Uterus (tissue), 4 donors: ENCODE data around the gene MRPL44. TPM values are rescaled to one million over a fixed set of nuclear protein-coding genes. Genes with fewer than 3 reads are reported as not detected.

Experiments
- DNase-seq, 2 donors: peaks; one replicate each; pipeline ENCODE4 v3.0.0-alpha.2; 2019 to 2020
- H3K27ac ChIP-seq, 2 donors: fragments of 200-600 bp; sonication (generic); 1 replicate in 1 of 2; 2 replicates in 1 of 2; pipeline ENCODE4 v1.5.1; 2016 to 2018
- H3K27me3 ChIP-seq, 2 donors: fragments of 200-600 bp; sonication (generic); one replicate each; pipeline ENCODE4 v1.5.1; 2018 to 2019; ENCODE audit warnings: control low read depth in 1 of 2
- H3K36me3 ChIP-seq, 2 donors: fragments of 200-600 bp; sonication (generic); one replicate each; pipeline ENCODE4 v1.5.1; 2019; ENCODE audit warnings: control low read depth in 1 of 2
- H3K4me1 ChIP-seq, 2 donors: fragments of 200-600 bp; sonication (generic); one replicate each; pipeline ENCODE4 v1.5.1; 2018 to 2019; ENCODE audit warnings: control low read depth in 1 of 2
- H3K4me3 ChIP-seq, 2 donors: fragments of 200-600 bp; sonication (generic); 1 replicate in 1 of 2; 2 replicates in 1 of 2; pipeline ENCODE4 v1.5.1; 2018 to 2019; ENCODE audit warnings: mild to moderate bottlenecking in 1 of 2
- H3K9me3 ChIP-seq, 2 donors: fragments of 200-600 bp; sonication (generic); one replicate each; pipeline ENCODE4 v1.5.1; 2019; ENCODE audit warnings: control low read depth in 1 of 2
- POLR2A ChIP-seq, 2 donors: fragments of 450-650 bp; IDR thresholded peaks; one replicate each; pipeline ENCODE4 v1.6.1; 2016; ENCODE audit warnings: antibody characterized with exemption in 2 of 2, mild to moderate bottlenecking in 1 of 2, moderate library complexity in 1 of 2
- intact Hi-C: fragments of 100-400 bp; cut with DNase I; formaldehyde crosslinking; loops from one replicate; pipeline ENCODE4 v1.15.1; 2023; ENCODE audit warnings: low total_unique reads
- total RNA-seq, 4 donors: library from RNA; depleted of rRNA in 3 of 4; stranded (reverse); fragments of >200 nt in 3 of 4; gene quantifications; one replicate each; pipeline versions ENCODE4 v1.1.0 to v1.2.4, GENCODE V29; 2014 to 2023
- TF ChIP-seq, protein P1 (sequence below), 4 experiments: fragments of 200-600 bp in 2 of 4; fragments of 450-650 bp in 2 of 4; sonication (generic) in 2 of 4; IDR thresholded peaks; one replicate each; pipeline ENCODE4 v1.5.1; 2016 to 2019; ENCODE audit warnings: antibody characterized with exemption in 4 of 4, mild to moderate bottlenecking in 2 of 4, moderate library complexity in 1 of 4
- donor health status: DM: yes; HTN: yes; CAD: no.

Gene MRPL44
- total RNA-seq, 4 donors from 2014 or later, result 5.9 to 45.3 (median 13.8) TPM

DNA sequence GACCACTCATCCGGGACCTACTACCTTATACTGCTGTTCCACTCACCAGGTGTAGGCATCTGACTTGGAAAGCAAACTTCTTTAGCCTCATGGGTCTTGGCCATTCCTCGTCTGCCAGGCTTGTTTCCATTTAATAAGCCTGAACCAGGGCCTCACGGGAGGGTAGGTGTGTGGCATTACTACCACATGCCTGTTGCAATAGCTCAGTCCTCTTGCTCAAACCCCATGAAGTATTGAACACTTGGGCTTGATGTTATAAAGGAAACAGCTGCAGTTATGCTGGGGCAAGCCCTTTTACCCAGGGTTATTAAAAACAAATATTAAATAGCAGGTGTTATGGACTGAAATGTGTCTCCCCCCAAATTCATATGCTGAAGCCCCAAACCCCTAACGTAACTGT lies 21.2 kb downstream of the MRPL44 start:
- TF ChIP-seq POLR2A (IDR thresholded peaks at IDR 0.05), result no peak
- H3K27me3 ChIP-seq, result no peaks in the 10 kb centered on the region
- H3K9me3 ChIP-seq, result no peaks in the 10 kb centered on the region
- intact Hi-C loops, result no loop called here
- H3K4me3 ChIP-seq, result no peak overlapping the region
- H3K36me3 ChIP-seq, result no peaks in the 10 kb centered on the region
- no peak overlapping the region for H3K27ac ChIP-seq
- DNase-seq, result no peak
- H3K4me1 ChIP-seq, result no peaks in the 10 kb centered on the region

DNA sequence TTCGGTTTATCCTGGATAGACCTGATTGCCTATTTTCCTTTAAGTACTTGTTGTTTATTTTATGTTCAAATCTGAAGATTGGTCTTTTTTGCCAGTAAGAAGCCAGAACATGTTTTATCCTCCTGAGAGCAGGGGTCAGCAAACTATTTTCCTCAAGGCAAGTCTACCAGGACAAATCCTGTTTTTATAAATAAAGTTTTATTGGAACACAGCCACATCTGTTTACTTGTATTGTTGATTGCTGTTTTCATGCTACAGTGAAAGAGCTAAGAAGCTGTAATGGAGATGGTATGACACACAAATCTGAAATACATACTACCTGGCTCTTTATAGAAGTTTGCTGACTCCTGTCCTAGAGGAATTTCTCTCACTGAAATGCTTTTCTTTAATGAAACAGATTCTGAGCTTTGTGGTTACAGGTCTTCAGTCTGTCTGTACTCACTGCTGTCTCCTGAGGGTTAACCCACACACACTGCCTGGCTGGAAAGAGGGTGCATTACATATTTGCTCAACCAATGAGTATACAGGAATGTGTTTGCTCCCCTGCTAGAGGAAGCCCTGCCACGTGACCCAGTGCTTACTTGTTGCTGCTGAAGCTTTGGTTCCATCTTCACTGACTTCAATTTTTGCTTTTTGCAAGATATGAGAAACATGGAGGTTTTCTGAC lies 22.6 kb downstream of the MRPL44 start:
- Histone ChIP-seq H3K27me3 (no peaks in the 10 kb centered on the region), H3K9me3 (no peaks in the 10 kb centered on the region), H3K27ac (no peak overlapping the region), H3K4me3 (no peak overlapping the region), H3K4me1 (no peaks in the 10 kb centered on the region), H3K36me3 (no peaks in the 10 kb centered on the region)
- TF ChIP-seq POLR2A (IDR thresholded peaks at IDR 0.05), result no peak
- TF ChIP-seq, protein P1, sequence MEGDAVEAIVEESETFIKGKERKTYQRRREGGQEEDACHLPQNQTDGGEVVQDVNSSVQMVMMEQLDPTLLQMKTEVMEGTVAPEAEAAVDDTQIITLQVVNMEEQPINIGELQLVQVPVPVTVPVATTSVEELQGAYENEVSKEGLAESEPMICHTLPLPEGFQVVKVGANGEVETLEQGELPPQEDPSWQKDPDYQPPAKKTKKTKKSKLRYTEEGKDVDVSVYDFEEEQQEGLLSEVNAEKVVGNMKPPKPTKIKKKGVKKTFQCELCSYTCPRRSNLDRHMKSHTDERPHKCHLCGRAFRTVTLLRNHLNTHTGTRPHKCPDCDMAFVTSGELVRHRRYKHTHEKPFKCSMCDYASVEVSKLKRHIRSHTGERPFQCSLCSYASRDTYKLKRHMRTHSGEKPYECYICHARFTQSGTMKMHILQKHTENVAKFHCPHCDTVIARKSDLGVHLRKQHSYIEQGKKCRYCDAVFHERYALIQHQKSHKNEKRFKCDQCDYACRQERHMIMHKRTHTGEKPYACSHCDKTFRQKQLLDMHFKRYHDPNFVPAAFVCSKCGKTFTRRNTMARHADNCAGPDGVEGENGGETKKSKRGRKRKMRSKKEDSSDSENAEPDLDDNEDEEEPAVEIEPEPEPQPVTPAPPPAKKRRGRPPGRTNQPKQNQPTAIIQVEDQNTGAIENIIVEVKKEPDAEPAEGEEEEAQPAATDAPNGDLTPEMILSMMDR (IDR thresholded peaks at IDR 0.05), result no peak
- DNase-seq, result no peak
- intact Hi-C loops, result no loop called here

DNA sequence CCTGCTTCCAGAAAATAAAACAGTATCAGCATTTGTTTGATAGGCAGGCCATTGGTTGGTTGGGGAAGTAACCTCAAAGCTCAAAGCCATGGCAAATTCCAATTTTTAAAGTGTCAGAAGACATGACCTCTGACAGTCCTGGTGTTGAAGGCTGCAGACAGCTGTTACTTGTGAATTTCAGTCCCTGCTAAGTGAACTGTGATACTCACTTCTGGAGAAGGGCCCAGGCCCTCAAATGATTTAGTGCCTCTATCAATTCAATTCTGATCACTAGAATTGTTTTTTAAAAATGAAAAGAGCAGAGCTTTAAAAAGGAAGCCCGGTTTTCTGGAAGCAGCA lies 23.1 kb downstream of the MRPL44 start:
- Histone ChIP-seq H3K27ac (no peak overlapping the region), H3K27me3 (no peaks in the 10 kb centered on the region), H3K36me3 (no peaks in the 10 kb centered on the region), H3K4me3 (no peak overlapping the region), H3K4me1 (no peaks in the 10 kb centered on the region), H3K9me3 (no peaks in the 10 kb centered on the region)
- intact Hi-C loops, result no loop called here
- DNase-seq, result no peak
- TF ChIP-seq, protein P1 (IDR thresholded peaks at IDR 0.05), result no peak
- no peak for TF ChIP-seq POLR2A (IDR thresholded peaks at IDR 0.05)

DNA sequence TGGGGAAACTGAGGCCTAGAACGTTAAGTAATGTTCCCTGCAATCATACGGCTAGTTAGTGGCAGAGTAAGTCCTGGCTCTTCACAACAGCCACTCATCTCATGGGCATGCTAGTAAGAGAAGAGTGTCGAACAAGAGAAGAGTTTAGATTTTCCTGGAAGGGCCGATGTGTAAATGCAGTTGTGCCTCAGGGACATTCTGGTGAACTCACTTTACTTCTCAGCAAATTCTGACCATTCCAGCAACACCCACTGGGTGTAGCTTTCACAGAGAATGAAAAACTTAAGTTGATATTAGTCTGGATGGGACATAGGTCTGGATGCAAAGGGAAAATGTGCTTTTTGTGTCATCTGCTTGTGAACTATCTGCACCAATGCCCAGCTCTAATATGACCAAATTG lies 23.5 kb downstream of the MRPL44 start:
- H3K27me3 ChIP-seq, result no peaks in the 10 kb centered on the region
- H3K9me3 ChIP-seq, result no peaks in the 10 kb centered on the region
- H3K4me1 ChIP-seq, result no peaks in the 10 kb centered on the region
- intact Hi-C loops, result no loop called here
- H3K36me3 ChIP-seq, result no peaks in the 10 kb centered on the region
- no peak for DNase-seq
- TF ChIP-seq, protein P1 (IDR thresholded peaks at IDR 0.05), result no peak
- no peak for TF ChIP-seq POLR2A (IDR thresholded peaks at IDR 0.05)
- no peak overlapping the region for H3K4me3 ChIP-seq
- no peak overlapping the region for H3K27ac ChIP-seq

DNA sequence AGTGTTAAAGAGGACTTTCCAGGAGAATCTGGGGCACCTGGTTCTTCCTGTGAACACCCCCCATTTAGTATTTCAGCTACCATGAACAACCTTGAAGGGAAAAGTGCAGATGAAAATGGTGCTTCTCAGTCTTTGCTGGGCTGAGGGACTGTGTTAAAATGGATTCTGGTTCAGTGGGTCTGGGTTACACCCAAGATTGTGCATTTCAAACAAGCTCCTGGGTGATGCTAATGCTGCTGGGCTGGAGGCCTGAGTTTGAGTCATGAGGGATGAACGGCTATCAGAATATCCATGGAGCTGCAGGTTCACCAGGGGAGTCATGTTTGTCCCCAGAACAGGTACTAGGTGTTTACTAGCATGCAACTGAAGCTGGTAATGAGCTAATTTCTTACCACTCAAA lies 24.0 kb downstream of the MRPL44 start:
- TF ChIP-seq, protein P1 (IDR thresholded peaks at IDR 0.05), result no peak
- no peak for TF ChIP-seq POLR2A (IDR thresholded peaks at IDR 0.05)
- H3K4me1 ChIP-seq, result no peaks in the 10 kb centered on the region
- intact Hi-C loops, result no loop called here
- no peaks in the 10 kb centered on the region for H3K9me3 ChIP-seq
- H3K27me3 ChIP-seq, result no peaks in the 10 kb centered on the region
- H3K27ac ChIP-seq, result no peak overlapping the region
- no peak overlapping the region for H3K4me3 ChIP-seq
- no peak for DNase-seq
- H3K36me3 ChIP-seq, result no peaks in the 10 kb centered on the region
